22Rv1 (cell line): ENCODE measurements around the gene NLN.

Experiments used
- ZFX ChIP-seq: fragments of 450-650 bp; IDR thresholded peaks from 2 replicates; pipeline ENCODE4 v1.6.1; 2017; ENCODE audit warnings: antibody characterized with exemption, borderline replicate concordance
- TF ChIP-seq, protein P1 (sequence below): fragments of 450-650 bp; IDR thresholded peaks from 2 replicates; pipeline ENCODE4 v1.5.1; 2017; ENCODE audit warnings: mild to moderate bottlenecking

DNA sequence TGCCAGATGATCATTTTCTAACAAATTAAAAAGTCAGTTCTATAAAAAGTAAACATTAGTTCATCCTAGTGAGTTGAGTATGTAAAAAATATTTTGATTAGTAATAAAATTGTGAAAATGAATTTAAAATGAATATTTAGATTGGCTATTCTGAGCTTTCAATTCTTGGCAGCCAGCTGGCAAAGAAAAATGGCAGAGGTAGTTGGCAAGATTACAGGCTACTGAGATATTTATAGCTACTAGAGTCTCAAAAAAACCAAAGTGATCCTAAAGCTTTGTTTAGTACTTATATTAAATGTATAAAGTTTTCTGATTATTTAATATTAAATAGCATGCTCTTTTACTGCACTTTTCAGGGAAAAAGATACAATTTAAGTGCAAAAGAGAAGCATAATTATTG is 25.1 kb upstream of the NLN start:
- TF ChIP-seq, protein P1, sequence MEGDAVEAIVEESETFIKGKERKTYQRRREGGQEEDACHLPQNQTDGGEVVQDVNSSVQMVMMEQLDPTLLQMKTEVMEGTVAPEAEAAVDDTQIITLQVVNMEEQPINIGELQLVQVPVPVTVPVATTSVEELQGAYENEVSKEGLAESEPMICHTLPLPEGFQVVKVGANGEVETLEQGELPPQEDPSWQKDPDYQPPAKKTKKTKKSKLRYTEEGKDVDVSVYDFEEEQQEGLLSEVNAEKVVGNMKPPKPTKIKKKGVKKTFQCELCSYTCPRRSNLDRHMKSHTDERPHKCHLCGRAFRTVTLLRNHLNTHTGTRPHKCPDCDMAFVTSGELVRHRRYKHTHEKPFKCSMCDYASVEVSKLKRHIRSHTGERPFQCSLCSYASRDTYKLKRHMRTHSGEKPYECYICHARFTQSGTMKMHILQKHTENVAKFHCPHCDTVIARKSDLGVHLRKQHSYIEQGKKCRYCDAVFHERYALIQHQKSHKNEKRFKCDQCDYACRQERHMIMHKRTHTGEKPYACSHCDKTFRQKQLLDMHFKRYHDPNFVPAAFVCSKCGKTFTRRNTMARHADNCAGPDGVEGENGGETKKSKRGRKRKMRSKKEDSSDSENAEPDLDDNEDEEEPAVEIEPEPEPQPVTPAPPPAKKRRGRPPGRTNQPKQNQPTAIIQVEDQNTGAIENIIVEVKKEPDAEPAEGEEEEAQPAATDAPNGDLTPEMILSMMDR: no peak
- no peak for TF ChIP-seq ZFX
